ENCODE measurements around the gene BEX1. TPM values are rescaled to one million over a fixed set of nuclear protein-coding genes. Genes with fewer than 3 reads are reported as not detected.

Gene BEX1
- total RNA-seq (2022; extraction: Qiagen RNA extraction), result not detected in 5 replicates

GRCh38 chrX:103063918-103064434, at the start of gene BEX1:
Gene BEX1 (minus strand): TSS chrX:103064171. CDS start chrX:103063274, 897 bp downstream.

GRCh38 chrX:103092942-103093341, 29.0 kb upstream of the BEX1 start, which contains the start of gene NXF3:
Gene NXF3 (minus strand): TSS chrX:103093143. CDS start chrX:103093023, 120 bp downstream.

Other genes starting within 250 kb of the BEX1 start
- gene RAB40AL, start 126.9 kb downstream of the BEX1 start, total RNA-seq (2022; extraction: Qiagen RNA extraction), result 0.15 to 0.23 TPM (median 0.22 TPM) in 4 of 5 replicates, not detected in the other
- gene NXF3, start 29.0 kb upstream of the BEX1 start, total RNA-seq (2022; extraction: Qiagen RNA extraction), result 0.08 to 0.09 TPM (median 0.09 TPM) in 3 of 5 replicates, not detected in the others
- 1.6 to 2.5 TPM (median 2.0 TPM) in 5 replicates for gene BEX4, start 150.9 kb upstream of the BEX1 start, total RNA-seq (2022; extraction: Qiagen RNA extraction)
- 26.3 to 38.3 TPM (median 28.3 TPM) in 5 replicates for gene TCEAL8, start 191.0 kb upstream of the BEX1 start, total RNA-seq (2022; extraction: Qiagen RNA extraction)
- gene TCEAL5, start 212.6 kb upstream of the BEX1 start, total RNA-seq (2022; extraction: Qiagen RNA extraction), result 0.11 TPM in 1 of 5 replicates, not detected in the others
- gene BEX2, start 246.8 kb upstream of the BEX1 start, total RNA-seq (2022; extraction: Qiagen RNA extraction), result 7.1 to 12.0 TPM (median 9.3 TPM) in 5 replicates

Data from A549 treated with Hydrocortisone at 1 μM for 4 hours (cell line).